Measurements from ENCODE around the gene NPR2. TPM values are rescaled to one million over a fixed set of nuclear protein-coding genes. Genes with fewer than 3 reads are reported as not detected.
A peak's percentile ranks its signal among the peaks of the same experiment; 100 is the strongest.

Gene NPR2
- total RNA-seq, 1 donor: 16.6 TPM

DNA sequence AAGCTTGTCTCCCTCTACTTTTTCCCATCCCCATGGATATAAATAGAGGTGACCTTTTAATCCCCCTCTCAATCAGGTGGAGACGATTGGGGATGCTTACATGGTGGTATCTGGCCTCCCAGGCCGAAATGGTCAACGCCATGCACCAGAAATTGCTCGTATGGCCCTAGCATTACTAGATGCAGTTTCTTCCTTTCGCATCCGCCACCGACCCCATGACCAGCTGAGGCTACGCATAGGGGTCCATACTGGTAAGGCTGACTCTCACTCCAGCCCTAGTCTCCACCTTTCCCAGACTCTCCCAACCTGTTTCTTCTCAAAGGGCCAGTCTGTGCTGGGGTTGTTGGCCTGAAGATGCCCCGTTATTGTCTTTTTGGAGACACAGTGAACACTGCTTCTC, 17.0 kb downstream of the NPR2 start:
- H3K4me1 ChIP-seq (ENCODE audit: insufficient read depth, low read length): peaks cover 14% of the 10 kb centered on the region
- H4K20me1 ChIP-seq (ENCODE audit: insufficient read depth, low read length): no peaks in the 10 kb centered on the region
- no peaks in the 10 kb centered on the region for H3K27me3 ChIP-seq (ENCODE audit: insufficient read depth, low read length)
- DNase-seq (ENCODE audit: insufficient read length, low spot score, missing footprints): peak; percentile 71
- H3K9me3 ChIP-seq (ENCODE audit: low read depth, low read length): no peaks in the 10 kb centered on the region
- no peak overlapping the region for H3K4me2 ChIP-seq (ENCODE audit: insufficient read depth, low read length)
- H2AFZ ChIP-seq (ENCODE audit: low read length): no peak overlapping the region
- H3K4me3 ChIP-seq (ENCODE audit: insufficient read depth, low read length): no peak overlapping the region
- TF ChIP-seq, protein P1, sequence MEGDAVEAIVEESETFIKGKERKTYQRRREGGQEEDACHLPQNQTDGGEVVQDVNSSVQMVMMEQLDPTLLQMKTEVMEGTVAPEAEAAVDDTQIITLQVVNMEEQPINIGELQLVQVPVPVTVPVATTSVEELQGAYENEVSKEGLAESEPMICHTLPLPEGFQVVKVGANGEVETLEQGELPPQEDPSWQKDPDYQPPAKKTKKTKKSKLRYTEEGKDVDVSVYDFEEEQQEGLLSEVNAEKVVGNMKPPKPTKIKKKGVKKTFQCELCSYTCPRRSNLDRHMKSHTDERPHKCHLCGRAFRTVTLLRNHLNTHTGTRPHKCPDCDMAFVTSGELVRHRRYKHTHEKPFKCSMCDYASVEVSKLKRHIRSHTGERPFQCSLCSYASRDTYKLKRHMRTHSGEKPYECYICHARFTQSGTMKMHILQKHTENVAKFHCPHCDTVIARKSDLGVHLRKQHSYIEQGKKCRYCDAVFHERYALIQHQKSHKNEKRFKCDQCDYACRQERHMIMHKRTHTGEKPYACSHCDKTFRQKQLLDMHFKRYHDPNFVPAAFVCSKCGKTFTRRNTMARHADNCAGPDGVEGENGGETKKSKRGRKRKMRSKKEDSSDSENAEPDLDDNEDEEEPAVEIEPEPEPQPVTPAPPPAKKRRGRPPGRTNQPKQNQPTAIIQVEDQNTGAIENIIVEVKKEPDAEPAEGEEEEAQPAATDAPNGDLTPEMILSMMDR (IDR thresholded peaks at IDR 0.05; ENCODE audit: extremely low read depth, low read depth, low read length): no peak
- H3K79me2 ChIP-seq (ENCODE audit: insufficient read depth, low read length): no peaks in the 10 kb centered on the region
- peaks cover 48% of the 10 kb centered on the region for H3K36me3 ChIP-seq (ENCODE audit: insufficient read depth, low read length)
- no peak overlapping the region for H3K27ac ChIP-seq (ENCODE audit: low read depth, low read length)

DNA sequence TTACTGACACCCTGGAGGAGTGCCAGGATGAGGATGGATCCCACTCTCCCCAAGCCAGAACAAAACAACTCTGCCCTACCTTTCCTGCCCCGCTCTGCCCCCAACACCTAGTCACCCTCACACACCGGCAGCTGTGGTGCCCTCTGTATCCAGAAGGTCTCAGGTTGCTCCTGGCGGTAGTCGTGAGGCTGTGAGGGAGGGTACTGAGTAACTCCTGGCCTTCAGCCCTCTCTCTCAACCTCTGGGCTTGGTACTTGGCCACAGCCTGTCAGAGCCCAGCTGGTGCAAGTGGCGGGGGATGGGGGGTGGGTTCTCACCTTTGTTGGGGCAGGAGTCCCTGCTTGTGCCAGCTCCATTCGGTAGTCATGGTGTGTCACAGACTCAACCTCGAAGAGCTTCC, 18.7 kb downstream of the NPR2 start:
- Histone ChIP-seq H3K27ac (ENCODE audit: low read depth, low read length) (no peak overlapping the region), H3K9me3 (ENCODE audit: low read depth, low read length) (no peaks in the 10 kb centered on the region), H3K36me3 (ENCODE audit: insufficient read depth, low read length) (peaks cover 47% of the 10 kb centered on the region), H3K4me2 (ENCODE audit: insufficient read depth, low read length) (no peak overlapping the region), H3K79me2 (ENCODE audit: insufficient read depth, low read length) (no peaks in the 10 kb centered on the region), H4K20me1 (ENCODE audit: insufficient read depth, low read length) (no peaks in the 10 kb centered on the region), H3K27me3 (ENCODE audit: insufficient read depth, low read length) (no peaks in the 10 kb centered on the region), H2AFZ (ENCODE audit: low read length) (no peak overlapping the region), H3K4me3 (ENCODE audit: insufficient read depth, low read length) (no peak overlapping the region), H3K4me1 (ENCODE audit: insufficient read depth, low read length) (peaks cover 20% of the 10 kb centered on the region)
- TF ChIP-seq, protein P1 (IDR thresholded peaks at IDR 0.05; ENCODE audit: extremely low read depth, low read depth, low read length): no peak
- DNase-seq (ENCODE audit: insufficient read length, low spot score, missing footprints): peak; percentile 19

DNA sequence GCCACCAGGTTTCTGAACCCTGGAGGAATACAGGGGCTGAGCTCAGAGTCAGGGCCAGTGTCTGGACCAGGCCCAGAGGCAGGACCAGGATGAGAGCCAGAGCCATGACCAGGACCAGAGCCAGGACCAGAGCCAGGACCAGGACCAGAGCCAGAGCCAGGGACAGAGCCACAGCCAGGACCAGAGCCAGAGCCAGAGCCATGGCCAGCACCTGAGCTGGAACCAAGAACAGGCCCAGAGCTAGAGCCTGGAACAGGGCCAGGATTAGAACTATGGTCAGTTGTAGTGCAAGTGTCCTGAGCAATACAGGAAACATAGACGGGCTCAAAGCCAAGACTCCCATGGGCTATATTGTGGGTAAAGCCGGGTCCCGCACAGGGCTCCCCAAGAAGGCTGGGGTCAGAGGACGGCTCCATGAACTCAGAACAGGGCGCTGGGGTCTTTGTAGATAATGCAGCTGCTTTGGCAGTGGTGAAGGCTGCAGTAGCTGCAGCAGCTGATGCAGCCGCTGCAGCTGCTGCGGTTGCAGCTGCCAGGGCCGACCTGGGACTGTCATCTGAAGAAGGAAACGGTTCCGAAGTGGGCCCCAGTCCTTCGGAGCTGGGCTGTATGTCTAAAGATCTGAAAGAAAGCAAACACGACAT, 20.1 kb downstream of the NPR2 start:
- DNase-seq (ENCODE audit: insufficient read length, low spot score, missing footprints): peak; percentile 73
- H3K27ac ChIP-seq (ENCODE audit: low read depth, low read length): peak overlapping the region; percentile 77
- peak overlapping the region; percentile 81 for H3K4me3 ChIP-seq (ENCODE audit: insufficient read depth, low read length)

DNA sequence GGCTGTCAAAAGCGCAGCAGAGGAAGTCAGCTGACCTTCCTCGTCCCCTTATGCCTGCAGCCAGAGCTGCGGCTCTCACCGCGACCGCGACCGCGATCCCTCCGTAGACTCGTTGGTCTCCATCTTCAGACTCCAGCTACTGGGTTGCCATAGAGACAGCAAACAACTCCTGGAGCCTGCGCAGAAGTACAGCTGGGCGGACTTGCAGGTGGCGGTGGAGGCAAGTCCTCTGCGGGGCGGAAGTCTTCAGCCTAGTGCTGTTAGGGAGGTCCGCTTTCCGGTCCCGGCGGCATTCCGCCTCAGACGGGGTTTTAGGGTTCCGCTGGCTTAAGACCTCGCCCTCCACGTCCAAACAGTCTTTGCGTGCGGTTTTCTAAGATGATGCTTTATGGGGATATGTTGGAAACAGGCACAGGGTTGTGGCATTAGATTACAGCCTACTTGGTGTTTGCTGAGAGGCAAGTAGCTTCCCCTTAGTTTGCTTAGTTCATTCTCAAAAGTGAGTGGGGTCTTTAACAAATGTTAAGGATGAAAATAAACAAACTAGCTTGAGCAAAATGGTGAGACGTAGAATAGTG, 20.7 kb downstream of the NPR2 start, which contains the start of gene SPAG8:
Gene SPAG8 (minus strand): TSS at position 238 of the 578 bp plus-strand sequence. CDS start 115 bp downstream, at position 123.
- Histone ChIP-seq H3K9me3 (ENCODE audit: low read depth, low read length) (no peaks in the 10 kb centered on the region), H3K36me3 (ENCODE audit: insufficient read depth, low read length) (peaks cover 29% of the 10 kb centered on the region), H3K27ac (ENCODE audit: low read depth, low read length) (peak within 1 kb of the TSS; percentile 77), H2AFZ (ENCODE audit: low read length) (peak within 1 kb of the TSS; percentile 97), H3K79me2 (ENCODE audit: insufficient read depth, low read length) (no peaks in the 10 kb centered on the region), H3K4me3 (ENCODE audit: insufficient read depth, low read length) (peak within 1 kb of the TSS; percentile 81), H3K4me2 (ENCODE audit: insufficient read depth, low read length) (peak within 1 kb of the TSS; percentile 96), H3K27me3 (ENCODE audit: insufficient read depth, low read length) (no peaks in the 10 kb centered on the region), H3K4me1 (ENCODE audit: insufficient read depth, low read length) (peaks cover 24% of the 10 kb centered on the region), H4K20me1 (ENCODE audit: insufficient read depth, low read length) (no peaks in the 10 kb centered on the region)
- DNase-seq (ENCODE audit: insufficient read length, low spot score, missing footprints): peak; percentile 99
- TF ChIP-seq, protein P1 (IDR thresholded peaks at IDR 0.05; ENCODE audit: extremely low read depth, low read depth, low read length): no peak

More for the DNA sequence above, 20.1 kb downstream of the NPR2 start:
- Histone ChIP-seq H4K20me1 (ENCODE audit: insufficient read depth, low read length) (no peaks in the 10 kb centered on the region), H3K36me3 (ENCODE audit: insufficient read depth, low read length) (peaks cover 33% of the 10 kb centered on the region), H3K4me2 (ENCODE audit: insufficient read depth, low read length) (peak overlapping the region; percentile 96), H2AFZ (ENCODE audit: low read length) (peak overlapping the region; percentile 97), H3K4me1 (ENCODE audit: insufficient read depth, low read length) (peaks cover 24% of the 10 kb centered on the region), H3K27me3 (ENCODE audit: insufficient read depth, low read length) (no peaks in the 10 kb centered on the region), H3K9me3 (ENCODE audit: low read depth, low read length) (no peaks in the 10 kb centered on the region), H3K79me2 (ENCODE audit: insufficient read depth, low read length) (no peaks in the 10 kb centered on the region)
- TF ChIP-seq, protein P1 (IDR thresholded peaks at IDR 0.05; ENCODE audit: extremely low read depth, low read depth, low read length): no peak
